GM12891 (cell line): Measurements from ENCODE around the gene LUC7L3.

Experiments
- POLR2A ChIP-seq: IDR thresholded peaks from 2 replicates; pipeline ENCODE4 v1.6.1; 2011; ENCODE audit warnings: low read depth, low read length, control low read depth
- POLR2AphosphoS5 ChIP-seq: IDR thresholded peaks from 2 replicates; pipeline ENCODE4 v1.6.1; 2011; ENCODE audit warnings: low read depth, low read length, control low read depth
- TAF1 ChIP-seq: IDR thresholded peaks from 2 replicates; pipeline ENCODE4 v1.6.1; 2011; ENCODE audit warnings: low read depth, low read length, control low read depth

- TF ChIP-seq TAF1 (no peak), POLR2A (no peak), POLR2AphosphoS5 (no peak)
These were observed 12.4 kb downstream of the LUC7L3 start for GRCh38 chr17:50731575-50732460.
